A549 (cell line): ENCODE measurements around the gene ECPAS. TPM values are rescaled to one million over a fixed set of nuclear protein-coding genes. Genes with fewer than 3 reads are reported as not detected.

Source experiments
- ATAC-seq, 2 experiments: fragments of 200-7000 bp in 1 of 2; fragments of >200 bp in 1 of 2; cut with Nextera tagmentation in 1 of 2; cut with Tn5 transposase in 1 of 2; 3 replicates each; pipeline versions ENCODE4 v1.8.0 to v1.9.1; 2018 to 2020; ENCODE audit warnings: mild to moderate bottlenecking in 1 of 2, moderate library complexity in 1 of 2
- CTCF ChIA-PET: fragments of 300-600 bp; sonication (Branson Sonifier 250); formaldehyde crosslinking; extraction: SDS; loops from one replicate; lab custom pipeline; 2021; ENCODE audit warnings: antibody characterized with exemption, inconsistent platforms; lab: Yijun Ruan, JAX
- POLR2A ChIA-PET: fragments of 350-600 bp; formaldehyde crosslinking; extraction: SDS; loops from one replicate; lab custom pipeline; 2021; ENCODE audit warnings: antibody characterized with exemption, inconsistent platforms; lab: Yijun Ruan, JAX
- DNase-seq, 2 experiments: peaks; one replicate each; pipeline versions ENCODE4 v3.0.0 to v3.0.0-alpha.2; 2011 to 2016; ENCODE audit warnings: low read depth in 1 of 2, low spot score in 1 of 2
- FAIRE-seq: peaks from 2 replicates; lab custom pipeline; 2011; peaks lifted over from hg19 to GRCh38; lab: Jason Lieb, UNC
- H3K27ac ChIP-seq, 2 experiments: fragments of >200 bp; sonication (Bioruptor Twin); formaldehyde crosslinking; 3 replicates each; pipeline ENCODE4 v1.5.1; 2016 to 2017
- H3K4me1 ChIP-seq: fragments of >200 bp; sonication (Bioruptor Twin); formaldehyde crosslinking; 3 replicates; pipeline ENCODE4 v1.6.1; 2016
- H3K4me2 ChIP-seq: fragments of >200 bp; sonication (Bioruptor Twin); formaldehyde crosslinking; 3 replicates; pipeline ENCODE4 v1.6.1; 2016
- H3K4me3 ChIP-seq: fragments of >200 bp; sonication (Bioruptor Twin); formaldehyde crosslinking; 3 replicates; pipeline ENCODE4 v1.5.1; 2016
- H3K9me3 ChIP-seq: fragments of >200 bp; sonication (Bioruptor Twin); formaldehyde crosslinking; 3 replicates; pipeline ENCODE4 v1.6.1; 2016
- BHLHE40 ChIP-seq: IDR thresholded peaks from 2 replicates; pipeline ENCODE4 v1.6.1; 2012; ENCODE audit warnings: low read depth, low read length, inconsistent platforms
- FOXS1 ChIP-seq: fragments of 250-450 bp; sonication (Bioruptor Pico); IDR thresholded peaks from 2 replicates; pipeline ENCODE4 v1.5.0; 2020; ENCODE audit warnings: mild to moderate bottlenecking, moderate library complexity
- HOXB13 ChIP-seq: fragments of 250-450 bp; sonication (Bioruptor Pico); IDR thresholded peaks from 2 replicates; pipeline ENCODE4 v1.5.0; 2020; ENCODE audit warnings: low read depth, mild to moderate bottlenecking, moderate library complexity
- MAZ ChIP-seq: fragments of 150-350 bp; IDR thresholded peaks from 2 replicates; pipeline ENCODE4 v1.6.1; 2014; ENCODE audit warnings: antibody characterized with exemption, low read depth, low read length, borderline replicate concordance
- POLR2AphosphoS2 ChIP-seq: conservative IDR thresholded peaks from 2 replicates; pipeline ENCODE4 v1.6.1; 2012; ENCODE audit warnings: low read length, improper control_type of control experiment, inconsistent platforms
- ZC3H11A ChIP-seq: fragments of 450-650 bp; IDR thresholded peaks from 2 replicates; pipeline ENCODE4 v1.6.1; 2014; ENCODE audit warnings: antibody characterized with exemption, mild to moderate bottlenecking
- ZFP36 ChIP-seq: fragments of 450-650 bp; IDR thresholded peaks from 2 replicates; pipeline ENCODE4 v1.6.1; 2014; ENCODE audit warnings: borderline replicate concordance; ENCODE audit not compliant: partially characterized antibody
- WGBS: methylation state at CpG from one replicate; pipeline ENCODE4 v1.1.6; 2017; ENCODE audit errors: missing lambda C conversion rate; 5-methylcytosine and 5-hydroxymethylcytosine counted together
- polyA plus RNA-seq, 4 experiments: library from polyadenylated mRNA; depleted of rRNA in 3 of 4; stranded (reverse); fragments of >200 nt; fragmentation: RNase III in 1 of 4; extraction: RNeasy Plus Mini Kit Qiagen cat#74134 plus additional on column Dnase treatment in 1 of 4; gene quantifications; 2 replicates in 3 of 4; 3 replicates in 1 of 4; pipeline ENCODE4 v1.2.3, GENCODE V29; 2011 to 2017
- small RNA-seq, 6 experiments: library from RNA; depleted of rRNA; stranded (forward); fragments of <200 nt; gene quantifications; one replicate each; pipeline ENCODE3, GENCODE V24; 2012
- TF ChIP-seq, protein P1 (sequence below): fragments of >200 bp; sonication (Bioruptor Twin); formaldehyde crosslinking; IDR thresholded peaks from 3 replicates; pipeline ENCODE4 v1.5.1; 2016
- TF ChIP-seq, protein P2 (sequence below): fragments of 200-600 bp; sonication (generic); IDR thresholded peaks from 2 replicates; pipeline ENCODE4 v1.6.1; 2016; ENCODE audit warnings: antibody characterized with exemption, mild to moderate bottlenecking, moderate library complexity
- TF ChIP-seq, protein P3 (sequence below): fragments of 250-450 bp; sonication (Bioruptor Pico); IDR thresholded peaks from 2 replicates; pipeline ENCODE4 v1.5.0; 2021; ENCODE audit warnings: mild to moderate bottlenecking, moderate library complexity, borderline replicate concordance

The ECPAS gene
- polyA plus RNA-seq, 2 of the 4 experiments (the other 2 are of a cell fraction), result 40.1 to 73.6 TPM

DNA sequence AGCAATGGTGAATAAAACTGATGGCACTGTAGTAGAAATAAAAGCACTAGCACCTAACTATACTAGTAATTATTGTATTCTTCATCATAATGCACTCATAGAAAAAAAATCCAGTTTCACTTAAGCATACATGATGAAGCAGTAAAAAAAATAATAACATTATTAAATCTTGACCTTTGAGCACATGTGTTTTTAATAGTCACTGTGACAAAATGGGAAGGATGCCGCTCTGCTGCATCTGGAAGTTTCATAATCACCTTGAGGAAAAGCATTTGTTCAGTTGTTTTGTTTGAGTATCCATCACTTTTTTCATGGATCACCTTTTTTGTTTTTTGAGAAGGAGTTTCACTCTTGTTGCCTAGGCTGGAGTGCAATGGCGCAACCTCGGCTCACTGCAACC lies 167.4 kb downstream of the ECPAS start:
- ATAC-seq (no peak), DNase-seq (no peak), FAIRE-seq (no peak)
- 67% methylated on average over 3 of the region's 3 CpGs for WGBS
- no peak overlapping the region for H3K4me2 ChIP-seq
- no peak for TF ChIP-seq POLR2AphosphoS2
- TF ChIP-seq FOXS1, result no peak
- TF ChIP-seq, protein P1, sequence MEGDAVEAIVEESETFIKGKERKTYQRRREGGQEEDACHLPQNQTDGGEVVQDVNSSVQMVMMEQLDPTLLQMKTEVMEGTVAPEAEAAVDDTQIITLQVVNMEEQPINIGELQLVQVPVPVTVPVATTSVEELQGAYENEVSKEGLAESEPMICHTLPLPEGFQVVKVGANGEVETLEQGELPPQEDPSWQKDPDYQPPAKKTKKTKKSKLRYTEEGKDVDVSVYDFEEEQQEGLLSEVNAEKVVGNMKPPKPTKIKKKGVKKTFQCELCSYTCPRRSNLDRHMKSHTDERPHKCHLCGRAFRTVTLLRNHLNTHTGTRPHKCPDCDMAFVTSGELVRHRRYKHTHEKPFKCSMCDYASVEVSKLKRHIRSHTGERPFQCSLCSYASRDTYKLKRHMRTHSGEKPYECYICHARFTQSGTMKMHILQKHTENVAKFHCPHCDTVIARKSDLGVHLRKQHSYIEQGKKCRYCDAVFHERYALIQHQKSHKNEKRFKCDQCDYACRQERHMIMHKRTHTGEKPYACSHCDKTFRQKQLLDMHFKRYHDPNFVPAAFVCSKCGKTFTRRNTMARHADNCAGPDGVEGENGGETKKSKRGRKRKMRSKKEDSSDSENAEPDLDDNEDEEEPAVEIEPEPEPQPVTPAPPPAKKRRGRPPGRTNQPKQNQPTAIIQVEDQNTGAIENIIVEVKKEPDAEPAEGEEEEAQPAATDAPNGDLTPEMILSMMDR, result no peak
- no peak for TF ChIP-seq BHLHE40
- TF ChIP-seq ZFP36, result no peak
- TF ChIP-seq MAZ, result no peak
- no peak for TF ChIP-seq HOXB13 (CRISPR knock-in tag)
- TF ChIP-seq, protein P2, sequence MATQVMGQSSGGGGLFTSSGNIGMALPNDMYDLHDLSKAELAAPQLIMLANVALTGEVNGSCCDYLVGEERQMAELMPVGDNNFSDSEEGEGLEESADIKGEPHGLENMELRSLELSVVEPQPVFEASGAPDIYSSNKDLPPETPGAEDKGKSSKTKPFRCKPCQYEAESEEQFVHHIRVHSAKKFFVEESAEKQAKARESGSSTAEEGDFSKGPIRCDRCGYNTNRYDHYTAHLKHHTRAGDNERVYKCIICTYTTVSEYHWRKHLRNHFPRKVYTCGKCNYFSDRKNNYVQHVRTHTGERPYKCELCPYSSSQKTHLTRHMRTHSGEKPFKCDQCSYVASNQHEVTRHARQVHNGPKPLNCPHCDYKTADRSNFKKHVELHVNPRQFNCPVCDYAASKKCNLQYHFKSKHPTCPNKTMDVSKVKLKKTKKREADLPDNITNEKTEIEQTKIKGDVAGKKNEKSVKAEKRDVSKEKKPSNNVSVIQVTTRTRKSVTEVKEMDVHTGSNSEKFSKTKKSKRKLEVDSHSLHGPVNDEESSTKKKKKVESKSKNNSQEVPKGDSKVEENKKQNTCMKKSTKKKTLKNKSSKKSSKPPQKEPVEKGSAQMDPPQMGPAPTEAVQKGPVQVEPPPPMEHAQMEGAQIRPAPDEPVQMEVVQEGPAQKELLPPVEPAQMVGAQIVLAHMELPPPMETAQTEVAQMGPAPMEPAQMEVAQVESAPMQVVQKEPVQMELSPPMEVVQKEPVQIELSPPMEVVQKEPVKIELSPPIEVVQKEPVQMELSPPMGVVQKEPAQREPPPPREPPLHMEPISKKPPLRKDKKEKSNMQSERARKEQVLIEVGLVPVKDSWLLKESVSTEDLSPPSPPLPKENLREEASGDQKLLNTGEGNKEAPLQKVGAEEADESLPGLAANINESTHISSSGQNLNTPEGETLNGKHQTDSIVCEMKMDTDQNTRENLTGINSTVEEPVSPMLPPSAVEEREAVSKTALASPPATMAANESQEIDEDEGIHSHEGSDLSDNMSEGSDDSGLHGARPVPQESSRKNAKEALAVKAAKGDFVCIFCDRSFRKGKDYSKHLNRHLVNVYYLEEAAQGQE, result no peak
- TF ChIP-seq, protein P3, sequence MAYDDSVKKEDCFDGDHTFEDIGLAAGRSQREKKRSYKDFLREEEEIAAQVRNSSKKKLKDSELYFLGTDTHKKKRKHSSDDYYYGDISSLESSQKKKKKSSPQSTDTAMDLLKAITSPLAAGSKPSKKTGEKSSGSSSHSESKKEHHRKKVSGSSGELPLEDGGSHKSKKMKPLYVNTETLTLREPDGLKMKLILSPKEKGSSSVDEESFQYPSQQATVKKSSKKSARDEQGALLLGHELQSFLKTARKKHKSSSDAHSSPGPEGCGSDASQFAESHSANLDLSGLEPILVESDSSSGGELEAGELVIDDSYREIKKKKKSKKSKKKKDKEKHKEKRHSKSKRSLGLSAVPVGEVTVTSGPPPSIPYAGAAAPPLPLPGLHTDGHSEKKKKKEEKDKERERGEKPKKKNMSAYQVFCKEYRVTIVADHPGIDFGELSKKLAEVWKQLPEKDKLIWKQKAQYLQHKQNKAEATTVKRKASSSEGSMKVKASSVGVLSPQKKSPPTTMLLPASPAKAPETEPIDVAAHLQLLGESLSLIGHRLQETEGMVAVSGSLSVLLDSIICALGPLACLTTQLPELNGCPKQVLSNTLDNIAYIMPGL (CRISPR knock-in tag), result no peak
- TF ChIP-seq ZC3H11A, result no peak
- H3K9me3 ChIP-seq, result no peaks in the 10 kb centered on the region
- H3K27ac ChIP-seq, result no peak overlapping the region
- H3K4me3 ChIP-seq, result no peak overlapping the region
- H3K4me1 ChIP-seq, result no peaks in the 10 kb centered on the region
- ChIA-PET CTCF (interaction anchor here (1.7 kb wide), 1 partner anchor 10 kb away, joined by 5 read pairs; no protein-coding TSS in a partner anchor), POLR2A (no interaction called here)

Small RNAs within 50 kb of the gene (small RNA-seq; reads per million reads assigned to genes)
- 0 reads per million in 6 experiments for gene RNA5SP294

Other genes with a start within 250 kb of the ECPAS start
- gene OR2K2, start 154.2 kb downstream of the ECPAS start, polyA plus RNA-seq (2011; rRNA removed), result not detected in 2 replicates
- gene OR2K2, start 154.2 kb downstream of the ECPAS start, polyA plus RNA-seq (2017; fragmentation: RNase III; extraction: RNeasy Plus Mini Kit Qiagen cat#74134 plus additional on column Dnase treatment), result not detected in 3 replicates
- gene ZNF483, start 40.8 kb upstream of the ECPAS start, polyA plus RNA-seq (2011; rRNA removed), result 2.7 and 2.8 TPM in 2 replicates
- 1.0 to 1.1 TPM (median 1.0 TPM) in 3 replicates for gene ZNF483, start 40.8 kb upstream of the ECPAS start, polyA plus RNA-seq (2017; fragmentation: RNase III; extraction: RNeasy Plus Mini Kit Qiagen cat#74134 plus additional on column Dnase treatment)
- gene PTGR1, start 115.3 kb upstream of the ECPAS start, polyA plus RNA-seq (2011; rRNA removed), result 563 and 672 TPM in 2 replicates
- gene PTGR1, start 115.3 kb upstream of the ECPAS start, polyA plus RNA-seq (2017; fragmentation: RNase III; extraction: RNeasy Plus Mini Kit Qiagen cat#74134 plus additional on column Dnase treatment), result 494 to 552 TPM (median 495 TPM) in 3 replicates
- gene DNAJC25, start 147.0 kb upstream of the ECPAS start, polyA plus RNA-seq (2011; rRNA removed), result 8.4 and 12.1 TPM in 2 replicates
- 8.4 to 8.6 TPM (median 8.5 TPM) in 3 replicates for gene DNAJC25, start 147.0 kb upstream of the ECPAS start, polyA plus RNA-seq (2017; fragmentation: RNase III; extraction: RNeasy Plus Mini Kit Qiagen cat#74134 plus additional on column Dnase treatment)
- 80.1 and 102 TPM in 2 replicates for gene GNG10, start 177.2 kb upstream of the ECPAS start, polyA plus RNA-seq (2011; rRNA removed)
- gene GNG10, start 177.2 kb upstream of the ECPAS start, polyA plus RNA-seq (2017; fragmentation: RNase III; extraction: RNeasy Plus Mini Kit Qiagen cat#74134 plus additional on column Dnase treatment), result 57.9 to 70.8 TPM (median 64.5 TPM) in 3 replicates